Activated CD4-positive, alpha-beta T cell treated with anti-CD3 and anti-CD28 coated beads, Interleukin-2, amount 50 U/mL, for 48 hours (primary cell): ENCODE results near the gene ACAD11.
"Not testable (repeated sequence)": the region's sequence is repeated elsewhere in the genome, so short reads cannot be mapped to it uniquely, and the experiment has no call there.

Experiments
- DNase-seq, 2 experiments: peaks; one replicate each; pipeline ENCODE4 v3.0.0-alpha.2; 2020

ACAD11 gene

DNA sequence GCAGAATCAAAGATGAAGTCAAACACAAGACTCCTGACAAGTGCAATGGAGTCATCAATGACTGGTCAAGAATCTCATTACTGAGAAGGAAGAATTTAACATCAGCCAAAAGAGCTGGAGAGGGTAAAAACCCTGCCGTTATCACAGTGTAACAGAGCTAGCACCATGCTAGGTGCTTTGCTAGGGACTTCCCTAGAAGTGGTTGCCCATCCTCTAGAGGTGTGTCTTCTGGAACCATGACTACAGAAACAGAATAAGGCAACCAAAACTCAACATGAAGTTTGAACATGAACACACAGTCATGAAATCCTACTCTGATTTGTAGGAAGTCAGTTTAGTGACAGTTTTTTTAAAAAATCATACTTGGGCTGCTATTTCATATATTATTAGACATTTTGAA is 9.5 kb downstream of the ACAD11 start:
- no peak for DNase-seq

DNA sequence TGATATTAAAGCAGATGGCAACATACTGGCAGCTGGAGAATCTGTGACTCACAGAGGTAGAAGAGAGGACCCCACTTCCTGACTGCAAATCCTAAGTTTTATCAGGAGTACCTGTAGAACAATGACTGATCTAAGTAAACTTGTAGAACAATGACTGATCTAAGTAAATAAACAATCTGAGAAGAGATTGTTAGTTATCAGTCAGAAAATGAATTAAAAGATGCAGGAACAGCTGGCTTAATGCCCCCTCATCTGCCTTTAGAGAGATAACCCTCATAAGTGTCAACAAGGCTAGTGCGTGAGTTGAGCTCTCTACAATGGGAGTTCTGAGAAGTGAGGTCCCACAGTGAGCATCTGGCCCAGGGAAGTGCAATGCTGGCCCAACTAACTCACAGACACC is 14.6 kb downstream of the ACAD11 start:
- no peak for DNase-seq

DNA sequence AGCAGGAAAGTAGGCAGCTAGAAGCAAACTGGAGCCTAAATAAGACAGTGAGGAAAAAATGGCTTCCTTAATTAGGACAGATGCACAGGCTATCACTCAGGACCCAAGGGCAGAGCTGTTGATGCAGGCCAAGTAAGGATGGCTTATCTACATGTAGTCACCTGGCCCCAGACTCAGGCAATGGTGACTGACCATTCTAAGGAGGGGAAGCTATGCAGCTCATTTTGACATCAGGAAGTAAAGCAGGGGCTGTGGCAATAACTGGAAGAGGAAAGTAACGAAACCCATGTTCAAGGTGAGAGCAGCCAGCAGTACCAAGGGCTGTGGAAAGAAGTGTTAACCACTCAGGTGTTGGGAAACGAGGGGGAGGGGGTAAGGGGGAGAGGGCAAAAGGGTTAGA is 16.2 kb downstream of the ACAD11 start:
- DNase-seq, result no peak

- DNase-seq, result no peak
Measured at GRCh38 chr3:132642539-132642847, 17.1 kb downstream of the ACAD11 start.

- DNase-seq, result no peak
Measured at GRCh38 chr3:132641837-132642538, 17.6 kb downstream of the ACAD11 start.

DNA sequence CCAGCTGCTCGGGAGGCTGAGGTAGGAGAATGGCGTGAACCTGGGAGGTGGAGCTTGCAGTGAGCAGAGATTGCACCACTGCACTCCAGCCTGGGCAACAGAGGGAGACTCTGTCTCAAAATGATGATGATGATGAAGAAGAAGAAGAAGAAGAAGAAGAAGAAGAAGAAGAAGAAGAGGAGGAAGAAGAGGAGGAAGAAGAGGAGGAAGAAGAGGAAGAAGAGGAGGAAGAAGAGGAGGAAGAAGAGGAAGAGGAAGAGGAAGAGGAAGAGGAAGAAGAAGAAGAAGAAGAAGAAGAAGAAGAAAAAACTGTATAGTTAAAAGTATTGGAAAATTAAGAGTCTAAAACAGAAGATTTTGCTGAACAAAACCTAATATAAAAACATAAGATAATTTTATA is 18.2 kb downstream of the ACAD11 start:
- not testable (repeated sequence) for DNase-seq

DNA sequence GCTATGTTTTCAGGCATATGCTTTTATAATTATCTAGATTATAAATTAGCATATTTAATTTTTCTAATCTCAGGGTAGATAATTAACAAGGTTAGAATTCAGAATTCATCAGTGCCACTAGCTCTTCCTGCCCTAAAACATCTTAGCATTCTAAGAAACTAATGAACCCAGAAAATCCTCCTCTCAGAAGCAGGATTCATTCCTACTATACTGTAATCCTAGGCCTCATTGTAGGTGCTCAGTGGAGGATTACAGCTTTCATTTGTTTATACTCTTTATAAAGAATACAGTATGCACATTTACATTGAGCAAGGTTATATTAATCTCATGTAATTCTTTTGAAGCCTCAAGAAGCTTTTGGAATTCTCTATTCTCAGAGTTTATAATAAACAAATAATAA is 20.9 kb downstream of the ACAD11 start:
- DNase-seq, result no peak

DNA sequence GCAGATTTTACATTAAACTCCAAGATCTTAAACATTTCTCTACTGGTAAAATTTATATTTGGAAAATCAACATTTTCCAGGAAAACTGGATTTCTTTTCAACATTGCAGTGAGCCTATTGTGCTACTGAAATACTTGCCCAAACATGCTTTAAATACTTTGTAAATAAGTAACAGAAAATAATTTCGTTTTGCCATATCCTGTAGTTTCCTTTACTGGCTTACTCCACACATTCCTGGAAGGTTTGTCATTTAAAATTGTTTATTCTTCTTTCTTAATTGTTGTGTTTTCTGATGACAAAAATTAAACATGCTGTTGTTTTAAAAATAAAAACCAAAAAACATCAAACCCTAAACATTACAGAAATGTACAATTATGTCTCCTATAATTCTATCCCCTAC is 22.0 kb downstream of the ACAD11 start:
- DNase-seq, result no peak

GRCh38 chr3:132635052-132635451 is 24.6 kb downstream of the ACAD11 start:
- DNase-seq, result no peak

DNA sequence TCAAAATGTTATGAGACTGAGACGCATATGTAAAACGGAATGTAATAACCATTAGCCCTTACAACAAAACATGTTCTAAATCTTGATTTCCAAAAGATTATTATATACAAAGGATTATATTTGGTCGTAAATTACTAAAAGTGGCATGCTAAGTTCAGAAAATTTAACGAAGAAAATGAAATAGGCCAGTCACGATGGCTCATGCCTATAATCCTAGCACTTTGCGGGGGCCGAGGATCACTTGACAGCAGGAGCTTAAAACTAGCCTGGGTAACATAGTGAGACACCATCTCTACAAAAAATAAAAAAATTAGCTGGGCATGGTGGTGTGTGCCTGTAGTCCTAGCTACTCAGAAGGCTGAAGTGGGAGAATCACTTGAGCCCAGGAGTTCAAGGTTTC is 29.0 kb downstream of the ACAD11 start:
- DNase-seq, result no peak

DNA sequence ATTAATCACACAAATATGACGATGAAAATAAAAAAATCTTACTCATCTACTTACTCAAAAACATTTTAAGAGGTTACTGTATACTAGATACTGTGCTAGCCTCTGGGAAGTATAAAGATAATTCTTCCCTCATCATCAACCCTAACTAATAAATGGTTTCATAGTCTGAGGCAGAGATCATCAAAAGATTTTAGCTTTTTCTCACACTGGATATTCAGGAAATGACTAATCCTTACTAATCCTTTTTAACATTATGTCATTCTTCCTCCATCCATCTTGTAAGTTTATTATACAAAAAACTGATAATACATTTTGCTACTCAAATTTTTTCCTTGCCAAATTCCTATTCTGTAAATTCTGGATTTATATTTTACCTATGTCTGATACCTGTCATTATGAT is 29.7 kb downstream of the ACAD11 start:
- DNase-seq, result no peak

DNA sequence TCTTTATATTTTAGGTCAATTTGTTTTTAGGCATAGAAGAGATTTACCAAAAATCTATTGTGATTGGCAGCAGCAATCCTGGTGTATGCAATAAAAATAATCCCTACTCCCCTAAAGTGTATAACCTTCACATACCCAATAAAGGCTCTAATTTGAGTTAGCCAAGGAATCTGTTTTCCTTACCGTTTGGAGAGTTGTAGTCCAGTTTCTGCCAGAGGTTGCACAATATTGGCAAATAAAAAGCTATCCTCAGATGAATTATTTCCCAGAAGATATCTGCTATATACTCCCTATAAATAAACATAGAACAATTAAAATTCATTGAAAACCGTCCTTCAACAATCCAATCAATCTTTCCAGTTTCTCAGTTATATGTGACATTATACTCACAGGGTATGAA is 31.5 kb downstream of the ACAD11 start:
- DNase-seq, result no peak

DNA sequence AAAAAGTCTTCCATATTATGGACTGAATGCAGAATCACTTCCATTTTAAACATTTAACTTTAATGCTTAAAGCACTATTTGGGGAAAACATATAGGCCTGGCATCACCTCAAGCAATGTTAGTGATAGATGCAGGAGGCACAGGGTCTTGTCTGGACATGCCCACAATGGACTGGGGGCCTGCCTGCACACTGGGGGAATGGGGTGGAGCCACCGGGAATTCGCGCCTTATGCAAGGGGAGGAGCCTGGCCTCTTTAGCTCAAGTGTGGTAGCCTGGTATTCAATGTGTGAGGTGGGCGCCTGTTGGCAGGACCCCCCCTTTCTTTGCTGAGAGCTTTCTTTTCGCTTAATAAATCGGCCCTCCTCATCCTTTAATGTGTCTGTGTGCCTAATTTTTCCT is 32.7 kb downstream of the ACAD11 start:
- no peak for DNase-seq

DNA sequence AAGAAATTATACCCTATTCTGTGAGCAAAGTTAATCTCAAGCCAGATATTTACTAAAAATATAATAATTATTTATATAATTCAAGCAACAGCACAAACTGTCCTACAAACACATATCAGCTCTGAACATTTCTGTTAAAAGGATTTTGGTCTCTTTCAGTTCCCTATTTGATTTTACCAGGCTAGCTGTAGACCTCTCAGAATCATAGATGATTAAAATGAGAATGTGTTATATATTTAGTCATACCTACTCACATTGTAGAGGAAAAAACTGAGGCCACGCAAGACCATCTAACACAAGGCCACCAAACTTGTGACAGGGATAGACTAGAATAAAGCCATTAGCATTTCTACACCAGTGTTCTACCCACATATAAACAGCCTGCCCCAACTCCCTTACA is 34.0 kb downstream of the ACAD11 start:
- no peak for DNase-seq

DNA sequence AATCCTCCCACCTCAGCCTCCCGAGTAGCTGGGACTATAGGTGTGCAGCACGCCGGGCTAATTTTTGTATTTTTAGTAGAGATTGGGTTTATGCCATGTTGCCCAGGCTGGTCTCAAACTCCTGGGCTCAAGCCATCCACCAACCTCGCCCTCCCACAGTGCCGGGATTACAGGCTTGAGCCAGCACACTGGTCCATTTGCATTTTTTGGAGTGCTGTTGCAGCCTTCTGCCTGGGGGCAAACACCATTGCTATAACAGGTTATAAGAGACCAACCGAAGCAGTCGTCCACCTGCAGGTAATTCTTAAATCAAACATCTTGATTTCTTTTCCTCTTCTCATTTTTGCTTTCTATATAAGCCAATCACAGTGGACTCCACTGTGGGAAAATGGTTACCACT is 34.8 kb downstream of the ACAD11 start:
- no peak for DNase-seq

DNA sequence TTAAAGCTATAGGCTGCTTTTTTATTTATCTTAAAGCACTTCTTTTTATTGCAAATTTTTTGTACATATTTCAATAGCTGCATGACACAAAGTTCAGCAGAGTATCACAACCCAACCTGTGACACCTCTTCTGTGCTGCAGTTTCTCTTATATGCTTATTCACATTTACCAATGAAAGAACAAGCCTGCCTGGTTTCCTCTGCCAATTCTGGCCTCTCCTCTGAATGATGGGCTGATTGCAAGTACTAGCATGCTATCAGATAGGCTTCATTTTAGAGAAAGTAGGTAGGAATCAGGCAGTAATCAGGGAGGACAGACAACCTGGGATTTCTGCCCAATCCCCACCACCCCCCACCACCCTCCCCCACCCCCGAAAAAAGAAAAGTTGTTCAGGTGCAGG is 36.0 kb downstream of the ACAD11 start:
- DNase-seq, result no peak

GRCh38 chr3:132622761-132623160 is 36.8 kb downstream of the ACAD11 start:
- no peak for DNase-seq

DNA sequence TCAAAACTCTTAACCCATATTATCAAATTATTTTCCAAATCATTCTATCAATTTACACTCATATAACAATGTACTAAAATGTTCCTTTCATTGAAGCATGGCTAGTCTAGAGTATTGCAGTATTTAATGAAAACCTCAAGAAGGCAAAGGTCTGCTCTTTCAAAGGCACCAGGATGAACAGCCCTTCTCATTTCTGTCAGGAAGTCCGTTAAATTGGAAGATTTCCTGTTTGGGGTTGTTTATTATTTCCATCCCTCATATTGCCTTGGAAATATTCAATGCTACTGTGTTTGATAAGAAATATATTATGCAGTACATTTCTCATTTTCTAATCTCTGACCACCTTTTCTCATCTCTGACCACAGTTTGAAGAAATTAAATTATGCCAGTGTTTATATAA is 37.5 kb downstream of the ACAD11 start:
- DNase-seq, result no peak

- no peak for DNase-seq
Measured at GRCh38 chr3:132616780-132617179, 42.8 kb downstream of the ACAD11 start.

DNA sequence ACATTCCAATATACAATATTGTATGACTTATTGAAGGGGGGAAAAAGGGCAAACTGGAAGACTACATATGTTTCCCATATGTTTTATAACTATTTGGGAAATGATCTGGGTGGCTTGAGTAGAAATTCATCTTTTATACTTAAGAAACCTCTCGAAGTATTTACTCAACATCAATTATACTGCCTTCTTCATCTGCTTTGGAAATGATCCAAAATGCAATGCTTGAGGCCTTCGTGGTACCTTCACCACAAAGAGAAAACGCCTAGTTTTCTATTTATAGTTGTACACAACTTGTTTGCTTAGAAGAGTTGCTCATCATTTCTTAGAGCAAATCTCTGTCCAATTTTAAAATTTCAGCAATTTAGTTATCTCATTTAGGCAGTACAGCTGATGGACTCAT is 43.7 kb downstream of the ACAD11 start:
- DNase-seq, result no peak

DNA sequence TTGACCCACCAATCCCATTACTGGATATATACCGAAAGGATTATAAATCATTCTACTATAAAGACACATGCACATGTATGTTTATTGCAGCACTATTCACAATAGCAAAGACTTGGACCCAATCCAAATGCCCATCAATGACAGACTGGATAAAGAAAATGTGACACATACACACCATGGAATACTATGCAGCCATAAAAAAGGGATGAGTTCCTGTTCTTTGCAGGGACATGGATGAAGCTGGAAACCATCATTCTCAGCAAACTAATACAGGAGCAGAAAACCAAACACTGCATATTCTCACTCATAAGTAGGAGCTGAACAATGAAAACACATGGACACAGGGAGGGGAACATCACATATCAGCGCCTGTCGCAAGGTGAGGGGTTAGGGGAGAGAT is 44.3 kb downstream of the ACAD11 start:
- not testable (repeated sequence) for DNase-seq

DNA sequence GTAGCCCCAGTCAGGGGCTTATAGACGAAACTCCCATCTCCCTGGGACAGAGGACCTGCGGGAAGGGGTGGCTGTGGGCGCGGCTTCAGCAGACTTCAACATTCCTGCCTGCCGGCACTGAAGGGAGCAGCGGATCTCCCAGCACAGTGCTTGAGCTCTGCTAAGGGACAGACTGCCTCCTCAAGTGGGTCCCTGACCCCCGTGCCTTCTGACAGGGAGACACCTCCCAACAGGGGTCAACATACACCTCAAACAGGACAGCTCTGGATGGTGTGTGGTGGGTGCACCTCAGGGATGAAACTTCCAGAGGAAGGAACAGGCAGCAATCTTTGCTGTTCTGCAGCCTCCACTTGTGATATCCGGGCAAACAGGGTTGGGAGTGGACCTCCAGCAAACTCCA is 53.0 kb downstream of the ACAD11 start:
- not testable (repeated sequence) for DNase-seq

DNA sequence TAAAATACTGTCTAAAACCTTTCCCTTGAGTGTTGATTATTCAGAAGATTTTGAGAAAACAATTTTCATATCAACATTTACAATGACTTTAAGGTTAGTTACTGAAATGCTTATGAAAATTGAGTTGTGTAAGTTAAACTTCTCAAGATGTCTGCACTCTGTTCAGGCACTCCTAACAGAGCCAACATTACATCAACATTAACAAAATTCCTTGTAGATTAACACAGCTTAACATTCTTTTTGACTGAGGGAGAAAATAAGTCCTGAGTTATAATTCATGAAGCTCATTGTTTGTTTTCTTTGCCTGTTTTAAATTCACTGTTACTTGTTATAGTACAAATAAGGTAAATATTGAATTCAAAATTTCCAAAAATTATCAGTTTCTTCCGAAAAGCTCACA is 53.5 kb downstream of the ACAD11 start:
- DNase-seq, result no peak

DNA sequence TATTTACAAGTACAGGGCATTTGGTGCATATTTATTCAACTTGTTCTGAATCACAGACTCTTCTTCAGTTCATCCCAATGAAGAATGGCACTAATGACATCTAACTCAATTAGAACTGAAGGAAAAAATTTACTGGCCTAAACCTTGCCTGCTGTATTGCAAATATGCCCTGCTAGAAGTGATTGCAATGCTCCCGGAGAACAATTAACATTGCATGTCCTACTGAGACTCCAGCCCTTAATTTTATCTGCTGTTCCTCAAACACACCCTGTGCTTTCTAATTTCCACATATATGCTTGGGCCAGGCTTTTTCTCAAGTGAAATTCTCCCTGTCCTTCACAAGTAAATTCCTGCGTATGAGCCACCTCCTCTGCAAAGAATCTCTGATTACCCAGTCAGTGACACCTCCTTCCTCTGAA is 54.2 kb downstream of the ACAD11 start:
- no peak for DNase-seq

GRCh38 chr3:132600614-132601013 is 59.0 kb downstream of the ACAD11 start:
- not testable (repeated sequence) for DNase-seq

DNA sequence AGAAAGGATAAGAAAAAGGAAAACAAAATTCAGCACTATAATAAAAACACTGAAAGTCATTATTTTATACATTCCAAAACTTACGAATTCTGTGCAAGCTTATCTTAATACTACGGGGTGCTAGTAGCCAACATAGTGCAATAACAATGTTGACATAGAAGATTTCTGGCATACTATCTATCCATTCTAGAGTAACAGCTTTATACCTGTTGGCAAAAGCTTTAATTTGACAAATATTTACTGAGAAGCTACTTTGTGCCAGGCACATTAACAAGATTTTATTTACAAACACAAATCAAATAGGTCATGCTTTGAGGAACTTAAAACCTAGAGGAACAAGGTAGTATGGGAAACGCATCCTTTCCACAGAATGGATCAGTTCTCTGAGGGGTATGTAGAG is 61.4 kb downstream of the ACAD11 start:
- DNase-seq, result no peak
